ENCODE data around the gene SCN5A.
A peak's percentile ranks its signal among the peaks of the same experiment; 100 is the strongest.

The SCN5A gene

DNA sequence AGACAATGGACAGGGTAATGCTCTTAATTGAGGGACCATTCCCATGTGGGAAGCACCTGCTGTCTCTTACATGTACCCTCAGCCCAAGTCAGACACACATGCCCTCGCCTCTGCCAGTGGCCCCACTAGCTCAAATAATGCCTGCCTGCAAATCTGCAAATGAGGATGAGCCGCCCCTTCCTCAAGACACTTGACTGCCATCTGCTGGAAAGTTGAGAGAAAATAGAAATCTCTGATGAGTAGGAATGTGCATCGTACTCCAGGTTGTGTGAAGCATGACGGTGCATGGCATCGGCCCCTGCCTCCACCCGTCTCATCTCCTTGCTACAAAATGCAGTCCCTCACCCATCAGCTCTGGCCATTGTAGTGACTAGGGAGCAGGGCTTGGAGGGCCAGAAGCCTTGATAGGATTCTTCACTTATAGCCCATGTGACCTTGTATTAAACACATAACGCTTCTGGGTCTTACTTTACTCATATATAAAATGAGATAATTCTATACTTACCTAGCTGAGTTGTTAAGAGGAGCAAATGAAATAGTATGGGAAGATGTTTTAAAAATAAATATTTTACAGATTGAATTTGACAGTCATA, 6.3 kb upstream of the SCN5A start:
- Mint-ChIP-seq H3K27ac (ENCODE audit: low read depth) (no peak overlapping the region), H3K4me1 (no peaks in the 10 kb centered on the region), H3K4me3 (no peak overlapping the region), H3K27me3 (peaks cover 63% of the 10 kb centered on the region), H3K36me3 (ENCODE audit: insufficient read depth) (peaks cover 2% of the 10 kb centered on the region), H3K9me3 (no peaks in the 10 kb centered on the region)
- DNase-seq (ENCODE audit: low spot score in 2 of 2), result no peak
- ATAC-seq (replicated peaks; ENCODE audit: extremely low read depth, poor library complexity, severe bottlenecking), result no peak

DNA sequence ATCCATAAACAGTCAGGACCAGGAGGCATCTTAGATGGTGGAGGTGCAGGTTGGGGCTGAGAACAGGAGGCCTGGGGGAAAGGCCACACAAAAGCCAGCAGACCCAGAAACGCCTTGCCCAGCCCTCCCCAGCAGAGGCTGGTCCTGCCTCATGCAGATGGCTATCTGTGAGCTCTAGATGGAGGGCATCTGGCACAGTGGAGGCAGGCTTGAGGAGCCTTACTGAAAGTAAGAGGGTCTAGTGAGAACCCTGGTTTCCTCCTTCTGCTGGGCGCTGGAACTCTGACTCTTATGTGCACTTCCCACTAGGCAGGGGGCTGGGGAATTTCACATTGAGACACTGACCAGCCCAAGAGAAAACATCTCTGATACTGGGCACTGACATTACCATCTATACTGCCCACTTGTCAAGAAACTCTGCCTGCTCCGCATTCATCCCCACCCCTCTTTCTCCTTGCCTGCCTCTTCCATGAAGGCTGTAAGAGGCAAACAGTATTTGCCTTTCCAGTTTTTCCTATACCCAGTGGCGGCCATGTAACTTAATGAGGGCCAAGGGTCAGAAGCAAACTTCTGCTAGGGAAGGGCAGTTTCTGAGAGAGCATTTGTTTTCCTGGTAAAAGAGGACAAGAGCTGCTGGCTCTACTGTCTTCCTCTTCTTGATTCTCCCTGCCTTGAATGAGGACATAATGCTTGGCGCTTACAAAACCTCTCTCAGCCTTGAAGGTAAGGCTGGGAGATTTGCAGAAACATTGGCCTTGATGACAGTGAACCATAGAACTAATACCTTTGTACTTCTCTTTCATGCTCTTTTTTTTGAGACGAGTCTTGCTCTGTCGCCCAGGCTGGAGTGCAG, 4.4 kb upstream of the SCN5A start:
- ATAC-seq (replicated peaks; ENCODE audit: extremely low read depth, poor library complexity, severe bottlenecking) (no peak), DNase-seq (ENCODE audit: low spot score in 2 of 2) (no peak)
- H3K9me3 Mint-ChIP-seq, result no peaks in the 10 kb centered on the region
- H3K36me3 Mint-ChIP-seq (ENCODE audit: insufficient read depth), result peaks cover 2% of the 10 kb centered on the region
- H3K27me3 Mint-ChIP-seq, result peaks cover 51% of the 10 kb centered on the region
- no peak overlapping the region for H3K27ac Mint-ChIP-seq (ENCODE audit: low read depth)
- H3K4me3 Mint-ChIP-seq, result no peak overlapping the region
- H3K4me1 Mint-ChIP-seq, result no peaks in the 10 kb centered on the region

DNA sequence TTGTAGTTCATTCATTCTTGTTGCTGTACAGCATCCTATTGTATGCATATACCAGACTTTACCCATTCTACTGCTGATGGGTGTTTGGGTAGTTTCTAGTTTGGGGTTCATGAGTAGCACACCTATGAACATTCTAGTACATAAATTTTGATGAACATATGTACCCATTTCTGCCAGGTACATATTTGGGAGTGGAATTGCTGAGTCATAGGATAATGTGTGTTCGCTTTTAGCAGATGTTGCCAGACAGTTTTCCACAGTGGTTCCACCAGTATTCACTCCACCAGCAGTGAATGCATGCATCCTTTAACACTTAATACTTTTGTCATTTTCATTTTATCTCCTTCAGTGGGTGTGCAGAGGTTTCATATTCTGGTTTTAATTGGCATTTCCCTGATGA, 3.4 kb upstream of the SCN5A start:
- no peak for ATAC-seq (replicated peaks; ENCODE audit: extremely low read depth, poor library complexity, severe bottlenecking)

DNA sequence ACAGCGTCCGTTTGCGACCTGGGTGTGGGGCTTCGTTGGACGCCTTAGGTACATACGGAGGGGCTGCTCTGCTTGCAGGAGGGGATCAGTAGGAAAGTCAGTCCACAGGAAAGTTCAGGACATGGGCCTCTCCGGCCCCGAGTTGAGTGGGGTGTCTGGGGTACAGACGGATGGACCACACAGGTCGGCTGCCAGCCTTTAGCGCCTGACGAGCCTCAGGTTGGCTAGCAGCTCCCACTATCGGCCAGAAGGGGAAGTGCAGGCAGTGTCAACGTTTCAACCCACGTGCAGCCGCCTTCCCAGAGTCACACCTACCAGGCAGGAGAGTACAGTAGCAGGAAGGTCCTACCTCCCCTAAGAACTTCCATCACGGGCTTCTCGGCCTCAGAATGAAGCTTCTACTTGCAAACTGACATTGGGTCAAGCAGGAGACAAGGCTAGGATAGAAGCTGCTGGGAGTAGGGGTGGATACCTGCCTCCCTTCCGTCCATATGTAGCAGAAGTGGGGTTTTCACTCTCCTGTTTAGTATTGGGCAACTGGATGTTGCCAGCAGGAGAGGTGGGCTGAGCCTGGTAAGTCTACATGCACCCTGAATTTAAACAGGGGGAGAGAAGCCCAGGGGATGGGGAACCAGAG, 1.8 kb upstream of the SCN5A start:
- Mint-ChIP-seq H3K9me3 (no peaks in the 10 kb centered on the region), H3K27ac (ENCODE audit: low read depth) (no peak overlapping the region), H3K4me3 (no peak overlapping the region), H3K27me3 (peaks cover 28% of the 10 kb centered on the region), H3K36me3 (ENCODE audit: insufficient read depth) (peaks cover 2% of the 10 kb centered on the region), H3K4me1 (peaks cover 5% of the 10 kb centered on the region)
- ATAC-seq (replicated peaks; ENCODE audit: extremely low read depth, poor library complexity, severe bottlenecking), result peak; percentile 40
- peak; percentile 50 for DNase-seq (ENCODE audit: low spot score in 2 of 2)

More for the DNA sequence above, 3.4 kb upstream of the SCN5A start:
- H3K4me1 Mint-ChIP-seq, result peaks cover 5% of the 10 kb centered on the region
- peaks cover 2% of the 10 kb centered on the region for H3K36me3 Mint-ChIP-seq (ENCODE audit: insufficient read depth)
- no peak overlapping the region for H3K27ac Mint-ChIP-seq (ENCODE audit: low read depth)
- DNase-seq (ENCODE audit: low spot score in 2 of 2), result no peak
- no peaks in the 10 kb centered on the region for H3K9me3 Mint-ChIP-seq
- H3K27me3 Mint-ChIP-seq, result peaks cover 44% of the 10 kb centered on the region
- H3K4me3 Mint-ChIP-seq, result no peak overlapping the region

DNA sequence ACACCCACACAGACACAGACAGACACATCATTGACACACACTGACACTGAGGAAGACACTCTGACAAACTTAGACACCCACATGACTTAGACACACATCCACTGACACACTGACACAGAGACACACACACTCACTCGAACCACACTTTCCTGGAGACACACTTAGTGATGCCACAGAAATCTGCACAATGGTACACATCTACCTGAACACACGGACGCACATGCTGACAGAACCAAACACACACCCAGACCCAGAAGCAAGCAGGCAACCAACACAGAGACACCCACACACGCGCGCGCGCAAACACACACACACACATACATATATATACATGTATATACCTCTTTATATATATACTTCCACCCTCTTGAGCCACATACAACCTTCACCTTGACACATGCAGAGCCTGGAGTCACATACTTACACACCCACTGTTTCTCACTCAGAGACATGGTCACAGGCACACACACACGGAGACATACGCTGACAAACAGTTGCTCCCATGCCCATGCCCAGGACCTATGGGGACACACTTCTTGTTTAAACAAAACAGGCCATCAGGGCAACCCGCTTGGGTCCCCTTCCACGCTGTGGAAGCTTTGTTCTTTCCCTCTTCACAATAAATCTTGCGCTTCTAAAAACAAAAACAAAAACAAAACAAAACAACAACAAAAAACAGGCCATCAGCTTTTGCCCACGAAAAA, 913 bp upstream of the SCN5A start:
- peak; percentile 4 for ATAC-seq (replicated peaks; ENCODE audit: extremely low read depth, poor library complexity, severe bottlenecking)
- Mint-ChIP-seq H3K36me3 (ENCODE audit: insufficient read depth) (peaks cover 2% of the 10 kb centered on the region), H3K27me3 (peaks cover 20% of the 10 kb centered on the region), H3K27ac (ENCODE audit: low read depth) (no peak overlapping the region), H3K4me3 (no peak overlapping the region), H3K4me1 (peaks cover 5% of the 10 kb centered on the region), H3K9me3 (no peaks in the 10 kb centered on the region)
- DNase-seq (ENCODE audit: low spot score in 2 of 2), result peak in 1 of 2 donors; percentile 8

DNA sequence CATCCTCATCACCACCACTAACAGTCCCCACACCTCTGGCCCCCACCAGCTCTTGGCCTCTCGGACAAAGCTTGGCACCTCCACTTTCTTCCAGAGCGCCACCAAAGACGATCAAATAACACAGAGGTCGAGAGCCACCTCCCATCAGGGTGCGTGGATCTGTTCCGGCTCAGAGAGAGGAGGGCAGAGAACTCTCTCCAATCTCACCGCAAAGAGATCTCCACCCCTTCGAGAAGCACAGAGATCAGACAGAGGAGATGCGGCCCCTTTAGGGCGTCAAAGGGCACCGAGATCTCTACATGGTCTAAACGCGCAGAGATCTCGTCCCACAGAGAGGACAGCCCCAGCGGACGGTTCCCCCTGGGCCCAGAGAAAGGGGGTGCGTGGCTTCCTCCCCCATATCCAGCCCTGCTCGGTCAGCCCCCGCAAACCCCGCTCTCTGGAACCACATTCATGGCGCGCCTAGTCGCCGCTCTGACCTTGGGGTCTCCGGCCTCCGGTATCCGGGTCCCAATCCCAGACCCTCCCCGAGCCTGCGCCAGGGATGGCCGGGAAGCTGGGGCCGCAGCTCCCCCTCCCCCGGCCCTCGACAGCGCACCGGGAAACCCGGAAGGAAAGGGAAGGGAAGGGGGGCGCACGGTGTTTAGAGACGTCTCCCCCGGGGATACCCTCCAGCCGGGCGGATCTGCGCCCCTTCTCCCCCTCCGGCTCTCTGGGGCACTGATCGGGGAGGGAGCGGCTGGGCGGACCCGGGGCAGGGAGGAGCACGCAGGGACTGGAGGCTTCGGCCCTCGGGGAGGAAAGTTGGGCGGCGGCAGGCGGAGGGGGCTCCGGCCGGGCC, 608 bp downstream of the SCN5A start:
- ATAC-seq (replicated peaks; ENCODE audit: extremely low read depth, poor library complexity, severe bottlenecking), result peak; percentile 10

DNA sequence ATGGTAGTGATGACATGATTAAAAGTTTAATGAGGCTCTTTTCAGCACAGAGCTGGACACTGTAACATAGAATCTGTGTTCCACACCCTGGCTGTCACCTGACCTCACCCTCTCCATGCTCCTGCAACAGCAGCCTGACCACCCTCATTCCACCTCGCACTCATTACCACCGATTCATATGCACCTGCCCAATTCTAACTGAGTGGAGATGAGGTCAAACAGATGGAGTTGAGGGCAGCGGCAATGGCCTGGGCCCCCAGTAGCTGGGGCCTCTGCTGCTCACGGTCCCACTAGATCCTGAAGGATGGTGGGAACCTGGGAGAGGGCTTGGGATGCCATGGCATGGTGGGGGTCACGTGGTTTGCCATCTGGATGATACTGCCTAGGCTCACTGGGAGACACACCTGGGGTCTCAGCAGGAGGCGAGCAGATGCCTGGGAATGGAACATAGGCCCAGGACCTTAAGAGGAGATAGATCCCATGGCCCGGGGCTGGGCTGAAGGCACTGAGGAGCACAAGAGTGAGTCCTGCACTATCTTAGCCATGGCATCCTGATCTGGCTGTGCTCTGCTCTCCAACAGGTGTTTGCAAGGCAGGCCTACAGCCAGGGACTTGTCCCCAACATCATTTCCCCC, 1.3 kb downstream of the SCN5A start:
- peaks cover 13% of the 10 kb centered on the region for H3K27me3 Mint-ChIP-seq
- peaks cover 5% of the 10 kb centered on the region for H3K4me1 Mint-ChIP-seq
- no peak overlapping the region for H3K27ac Mint-ChIP-seq (ENCODE audit: low read depth)
- no peaks in the 10 kb centered on the region for H3K9me3 Mint-ChIP-seq
- DNase-seq (ENCODE audit: low spot score in 2 of 2), result no peak
- H3K36me3 Mint-ChIP-seq (ENCODE audit: insufficient read depth), result no peaks in the 10 kb centered on the region
- ATAC-seq (replicated peaks; ENCODE audit: extremely low read depth, poor library complexity, severe bottlenecking), result no peak
- no peak overlapping the region for H3K4me3 Mint-ChIP-seq

More for the DNA sequence above, 608 bp downstream of the SCN5A start:
- no peaks in the 10 kb centered on the region for H3K9me3 Mint-ChIP-seq
- H3K4me1 Mint-ChIP-seq, result peaks cover 5% of the 10 kb centered on the region
- peak in 1 of 2 donors; percentile 9 for DNase-seq (ENCODE audit: low spot score in 2 of 2)
- H3K4me3 Mint-ChIP-seq, result no peak overlapping the region
- H3K36me3 Mint-ChIP-seq (ENCODE audit: insufficient read depth), result no peaks in the 10 kb centered on the region
- no peak overlapping the region for H3K27ac Mint-ChIP-seq (ENCODE audit: low read depth)
- H3K27me3 Mint-ChIP-seq, result peaks cover 19% of the 10 kb centered on the region

DNA sequence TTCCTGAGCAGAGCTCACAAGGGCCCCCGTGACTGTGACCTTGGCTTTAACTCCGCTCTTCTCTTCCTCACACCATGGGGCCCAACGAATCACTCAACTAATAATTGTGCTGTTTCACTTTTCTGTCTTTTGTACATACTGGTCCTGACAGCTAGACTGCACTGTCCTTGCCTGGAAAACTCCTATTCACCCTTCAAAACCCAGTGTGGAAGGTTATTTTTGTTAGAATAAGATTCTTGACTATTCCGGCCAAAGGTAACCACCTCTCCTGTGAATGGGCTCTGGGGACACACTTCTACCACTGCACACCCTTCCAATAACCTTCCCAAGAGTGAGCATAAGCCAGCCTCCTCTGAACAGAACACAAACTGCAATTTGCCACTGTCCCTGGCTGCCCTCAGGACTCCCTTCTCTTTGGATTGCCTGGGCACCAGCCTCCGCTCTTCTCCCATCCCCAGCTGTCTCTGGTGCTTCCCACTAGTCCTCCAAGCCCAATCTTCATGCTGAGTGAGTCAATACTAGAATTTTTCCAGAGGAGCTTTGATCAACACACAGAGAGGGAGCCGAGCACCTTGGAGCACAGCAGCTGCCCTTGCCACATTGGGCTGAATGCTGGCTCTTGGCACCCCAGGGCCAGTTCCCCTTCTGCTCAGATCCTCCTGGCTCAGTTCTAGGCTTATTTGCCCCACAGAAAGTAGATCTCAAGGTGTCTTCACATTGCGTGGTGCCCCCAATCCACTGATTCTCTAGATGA, 2.1 kb downstream of the SCN5A start:
- DNase-seq (ENCODE audit: low spot score in 2 of 2) (no peak), ATAC-seq (replicated peaks; ENCODE audit: extremely low read depth, poor library complexity, severe bottlenecking) (no peak)
- Mint-ChIP-seq H3K9me3 (no peaks in the 10 kb centered on the region), H3K4me1 (peaks cover 5% of the 10 kb centered on the region), H3K4me3 (no peak overlapping the region), H3K27me3 (peaks cover 6% of the 10 kb centered on the region), H3K36me3 (ENCODE audit: insufficient read depth) (no peaks in the 10 kb centered on the region), H3K27ac (ENCODE audit: low read depth) (no peak overlapping the region)

DNA sequence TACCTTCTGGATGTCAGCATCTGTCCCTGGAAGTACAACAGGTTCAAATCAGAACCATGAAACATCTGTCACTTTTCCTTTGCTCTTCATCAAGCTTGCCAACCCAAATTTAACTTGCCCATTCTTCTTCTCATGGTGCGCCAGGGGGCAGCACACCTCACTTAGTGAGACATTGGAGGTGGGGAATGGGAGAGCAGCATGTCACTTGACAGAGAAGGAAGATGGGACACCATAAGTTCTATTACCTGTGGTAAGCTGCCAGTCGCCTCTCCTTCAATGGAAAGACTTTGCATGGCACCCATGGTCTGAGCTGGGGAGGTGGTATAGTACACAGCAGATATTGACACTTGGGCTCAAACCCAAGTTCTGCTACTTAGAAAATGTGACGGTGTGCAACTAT, 2.9 kb downstream of the SCN5A start:
- H3K4me3 Mint-ChIP-seq, result no peak overlapping the region
- no peaks in the 10 kb centered on the region for H3K36me3 Mint-ChIP-seq (ENCODE audit: insufficient read depth)
- ATAC-seq (replicated peaks; ENCODE audit: extremely low read depth, poor library complexity, severe bottlenecking) (no peak), DNase-seq (ENCODE audit: low spot score in 2 of 2) (no peak)
- H3K9me3 Mint-ChIP-seq, result no peaks in the 10 kb centered on the region
- no peaks in the 10 kb centered on the region for H3K27me3 Mint-ChIP-seq
- no peak overlapping the region for H3K27ac Mint-ChIP-seq (ENCODE audit: low read depth)
- peaks cover 5% of the 10 kb centered on the region for H3K4me1 Mint-ChIP-seq

DNA sequence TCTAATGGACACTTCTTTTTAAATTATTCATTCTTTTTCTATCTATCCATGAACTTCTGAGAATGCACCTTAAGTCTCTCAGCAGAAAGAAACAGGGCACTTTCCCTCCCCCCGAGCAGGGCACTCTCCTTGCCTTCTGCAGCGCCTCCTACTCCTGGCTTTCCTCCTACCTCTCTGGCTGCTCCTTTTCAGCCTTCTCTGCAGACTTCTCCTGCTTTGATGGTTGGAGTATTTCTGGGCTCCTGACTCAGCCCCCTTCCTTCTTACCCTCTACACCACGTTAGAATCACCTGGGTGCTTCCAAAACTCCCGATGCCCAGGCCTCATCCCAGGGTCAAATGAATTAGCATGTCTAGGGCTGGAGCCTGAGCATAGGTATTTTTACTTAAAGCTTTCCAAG, 3.4 kb downstream of the SCN5A start:
- ATAC-seq (replicated peaks; ENCODE audit: extremely low read depth, poor library complexity, severe bottlenecking), result no peak
- H3K4me1 Mint-ChIP-seq, result peaks cover 5% of the 10 kb centered on the region
- H3K4me3 Mint-ChIP-seq, result no peak overlapping the region
- no peak for DNase-seq (ENCODE audit: low spot score in 2 of 2)
- H3K36me3 Mint-ChIP-seq (ENCODE audit: insufficient read depth), result no peaks in the 10 kb centered on the region
- H3K9me3 Mint-ChIP-seq, result no peaks in the 10 kb centered on the region
- no peaks in the 10 kb centered on the region for H3K27me3 Mint-ChIP-seq
- no peak overlapping the region for H3K27ac Mint-ChIP-seq (ENCODE audit: low read depth)

DNA sequence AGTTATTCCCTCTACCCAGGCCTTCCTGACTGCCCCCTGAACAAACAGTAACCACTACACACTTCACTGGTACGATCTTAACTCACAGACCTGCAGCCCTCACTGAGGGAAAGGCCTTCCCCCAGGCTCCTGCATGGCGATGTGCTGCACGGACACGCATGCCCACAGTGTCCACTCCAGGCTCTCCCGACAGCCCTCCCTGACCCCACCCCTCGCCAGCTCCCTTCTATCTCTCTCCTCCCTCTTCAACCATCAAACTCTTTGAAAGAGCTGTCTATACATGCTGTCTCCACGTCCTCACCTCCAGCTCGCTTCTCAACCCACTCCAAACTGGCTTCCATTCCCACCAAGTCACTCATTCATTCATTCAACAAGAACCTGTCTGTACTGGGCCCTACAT, 3.9 kb downstream of the SCN5A start:
- Mint-ChIP-seq H3K4me3 (no peak overlapping the region), H3K36me3 (ENCODE audit: insufficient read depth) (no peaks in the 10 kb centered on the region), H3K27me3 (no peaks in the 10 kb centered on the region), H3K9me3 (no peaks in the 10 kb centered on the region), H3K27ac (ENCODE audit: low read depth) (no peak overlapping the region), H3K4me1 (peaks cover 5% of the 10 kb centered on the region)
- no peak for DNase-seq (ENCODE audit: low spot score in 2 of 2)
- ATAC-seq (replicated peaks; ENCODE audit: extremely low read depth, poor library complexity, severe bottlenecking), result no peak

All from central memory CD8-positive, alpha-beta T cell (primary cell).